Amniotic stem cell (primary cell): ENCODE measurements around the gene SAMD7.
A peak's percentile ranks its signal among the peaks of the same experiment; 100 is the strongest.

Experiments
- DNase-seq: peaks from one replicate; lab custom pipeline; 2025; lab: John Stamatoyannopoulos, UW

The SAMD7 gene

DNA sequence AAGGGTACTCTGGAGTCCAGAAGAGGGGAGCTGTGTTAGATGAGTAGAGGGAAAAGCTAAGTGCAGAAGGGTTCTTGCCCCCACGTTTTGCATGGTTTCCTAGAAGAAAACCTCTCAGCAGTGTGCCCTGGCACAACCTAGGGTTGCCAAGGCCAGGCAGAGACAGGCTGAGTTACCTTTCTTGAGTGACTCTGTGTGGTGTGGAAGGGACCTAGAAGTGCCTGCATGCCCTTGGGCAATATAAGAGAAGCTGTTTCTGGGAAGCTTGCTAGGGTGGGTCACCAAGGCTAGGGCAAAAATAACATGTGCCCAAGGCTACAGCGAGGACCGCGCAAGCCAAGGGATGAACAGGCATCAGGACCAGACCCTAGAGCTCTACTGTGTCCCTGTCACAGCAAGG is 3.4 kb upstream of the SAMD7 start:
- DNase-seq: no peak

GRCh38 chr3:169913323-169913722 is 2.0 kb downstream of the SAMD7 start:
- DNase-seq: no peak

DNA sequence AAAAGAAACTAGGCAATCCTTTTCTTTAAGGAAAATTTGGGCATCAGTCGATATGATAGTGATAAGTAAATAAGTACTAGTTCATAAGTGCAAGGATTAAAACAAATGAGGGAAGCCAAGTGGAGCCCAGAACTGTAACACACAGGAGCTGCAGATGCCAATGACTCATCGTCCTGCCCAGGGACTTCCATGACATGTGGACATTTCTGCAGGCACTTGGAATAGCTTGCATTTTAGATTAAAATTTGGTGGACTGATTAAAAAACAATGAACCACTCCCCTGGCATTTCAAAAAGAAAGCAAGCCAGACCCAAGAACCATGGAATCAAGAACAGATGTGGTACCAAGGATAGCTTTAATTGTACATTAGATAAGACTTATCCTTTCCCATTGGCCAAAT is 2.9 kb downstream of the SAMD7 start:
- DNase-seq: peak; percentile 15

GRCh38 chr3:169923189-169923588 is 11.8 kb downstream of the SAMD7 start:
- no peak for DNase-seq

GRCh38 chr3:169923831-169924230 is 12.5 kb downstream of the SAMD7 start:
- DNase-seq: no peak

DNA sequence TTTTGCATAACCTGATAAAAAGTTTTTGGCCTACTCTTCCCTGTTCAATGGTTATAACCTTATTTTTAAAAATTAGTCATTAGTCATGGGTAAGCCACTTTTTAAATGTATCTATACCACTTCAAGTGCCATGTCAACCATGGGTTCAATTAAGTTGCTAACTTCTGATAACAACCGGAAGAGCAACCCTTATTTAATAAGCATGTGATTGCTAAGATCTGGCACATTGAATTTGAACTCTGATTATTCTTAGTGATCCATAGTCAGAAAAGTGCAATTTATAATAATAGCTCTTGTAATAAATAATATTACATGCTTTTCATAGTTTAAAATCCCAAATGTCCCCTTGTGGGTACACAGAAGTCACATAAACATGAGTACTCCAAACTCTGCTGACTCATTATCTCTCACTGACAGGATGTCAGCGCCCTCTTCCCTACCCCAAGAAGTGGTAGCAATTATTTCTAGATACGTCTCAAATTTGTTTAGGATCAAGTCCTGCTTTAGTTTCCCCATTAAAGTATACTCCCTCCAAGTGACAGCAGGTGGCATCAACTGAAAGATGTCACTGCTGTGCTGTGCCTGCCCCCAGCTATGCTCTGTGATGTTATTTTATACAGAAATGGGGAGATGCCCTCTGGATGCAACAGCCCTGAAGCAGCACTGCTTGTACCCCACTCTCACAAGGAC is 18.6 kb downstream of the SAMD7 start:
- DNase-seq: no peak

GRCh38 chr3:169930843-169931242 is 19.5 kb downstream of the SAMD7 start:
- no peak for DNase-seq

DNA sequence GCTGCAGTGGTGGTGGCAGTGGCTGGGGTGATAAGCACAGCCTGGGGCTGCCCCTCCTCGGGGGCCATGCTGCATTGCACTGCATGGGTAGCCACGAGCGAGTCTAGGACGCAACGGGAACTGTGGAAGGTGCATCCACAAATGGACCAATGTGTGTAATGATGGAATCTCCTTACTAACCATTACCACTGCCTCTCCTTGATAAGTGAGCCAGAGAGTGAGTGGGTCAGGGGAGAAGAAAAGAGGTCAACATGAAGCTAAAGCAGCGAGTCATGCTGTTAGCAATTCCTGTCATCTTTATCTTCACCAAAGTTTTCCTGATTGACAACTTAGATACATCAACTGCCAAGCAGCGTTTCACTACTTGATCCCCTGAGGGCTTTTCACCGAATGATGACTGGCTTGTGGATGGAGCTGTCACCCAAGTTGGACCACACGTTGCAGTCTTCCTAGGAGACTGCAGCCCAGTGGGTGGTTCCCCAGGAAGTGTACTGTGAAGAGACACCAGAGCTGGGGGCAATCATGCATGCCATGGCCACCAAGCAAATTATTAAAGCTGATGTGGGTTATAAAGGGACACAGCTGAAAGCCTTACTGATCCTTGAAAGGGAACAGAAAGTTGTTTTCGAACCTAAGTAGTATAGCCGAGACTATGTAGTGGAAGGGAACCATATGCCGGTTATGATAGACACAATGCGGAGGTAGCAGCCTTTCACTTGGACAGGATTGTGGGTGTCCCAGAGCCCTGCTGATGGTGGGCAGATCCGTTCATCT is 20.6 kb downstream of the SAMD7 start:
- DNase-seq: no peak

GRCh38 chr3:169939320-169939719 is 27.9 kb downstream of the SAMD7 start:
- no peak for DNase-seq

DNA sequence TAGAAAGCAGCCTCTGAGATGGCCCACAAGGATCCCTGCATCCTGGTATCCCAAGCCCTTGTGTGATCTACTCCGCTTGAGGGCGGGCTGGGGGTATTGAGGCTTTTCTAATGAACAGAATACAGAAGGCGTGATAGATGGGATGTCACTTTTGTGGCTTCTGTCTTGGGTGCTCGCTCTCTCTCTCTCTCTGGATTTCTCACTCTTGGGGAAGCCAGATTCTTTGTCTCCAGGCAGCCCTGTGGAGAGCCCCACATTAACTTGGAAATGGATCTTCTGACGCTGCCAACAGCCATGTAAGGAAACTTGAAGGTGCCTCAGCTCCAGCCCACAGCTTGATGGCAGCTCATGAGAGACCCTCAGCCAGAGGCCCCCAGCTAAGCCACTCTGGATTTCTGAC is 28.4 kb downstream of the SAMD7 start:
- DNase-seq: no peak

DNA sequence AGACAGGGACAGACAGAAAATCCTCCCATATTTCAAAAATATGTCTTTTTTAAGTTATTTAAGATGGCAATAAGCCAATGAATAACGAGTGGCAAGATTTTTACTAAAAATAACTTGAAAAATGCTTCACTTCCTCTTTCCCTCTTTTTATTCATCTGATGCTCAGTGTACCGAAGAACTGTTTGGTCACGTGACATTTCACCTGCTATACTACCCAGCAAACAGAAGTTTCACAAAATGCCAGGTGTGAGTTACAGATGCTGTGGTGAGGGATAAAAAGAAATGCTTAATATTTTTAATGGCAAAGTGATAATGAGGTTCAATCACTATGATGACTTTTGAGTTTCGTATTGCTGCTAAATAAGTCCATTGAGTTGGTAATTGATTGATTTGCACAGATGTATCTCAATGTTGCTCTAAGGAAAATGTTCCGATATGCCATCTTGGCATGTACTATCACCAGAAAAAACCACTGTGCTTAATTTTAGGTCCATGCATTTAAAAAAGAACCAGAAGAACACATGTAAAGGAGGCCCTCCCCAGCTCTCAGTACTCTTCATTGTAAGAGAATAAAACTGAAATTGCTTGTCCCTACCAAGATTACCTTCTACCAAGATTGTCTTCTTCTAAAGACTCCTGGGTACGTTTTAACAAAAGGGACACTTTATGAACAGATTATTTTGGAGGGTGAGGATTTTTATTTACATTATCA is 29.3 kb downstream of the SAMD7 start:
- DNase-seq: no peak

DNA sequence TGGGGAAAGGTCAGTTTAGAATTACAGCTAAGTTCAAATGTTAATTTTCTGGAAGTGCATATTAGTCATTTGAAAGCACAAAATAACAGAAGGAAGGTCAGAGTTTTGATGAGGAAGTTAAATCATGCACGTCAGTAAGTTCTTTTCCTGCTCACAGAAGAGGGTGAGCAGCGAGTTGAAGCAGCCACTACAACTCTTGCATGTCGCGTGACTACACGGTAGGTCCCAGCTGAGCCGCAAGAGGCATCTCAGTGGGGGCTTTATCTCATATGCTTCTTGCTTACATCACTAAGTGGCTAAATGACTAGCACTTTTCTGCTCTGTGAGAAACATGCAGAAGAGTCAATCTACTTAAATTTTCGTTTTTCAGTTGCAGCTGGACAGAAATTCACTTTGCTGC is 33.9 kb downstream of the SAMD7 start:
- no peak for DNase-seq

- no peak for DNase-seq
These were observed 35.0 kb downstream of the SAMD7 start for GRCh38 chr3:169946336-169946735.

- DNase-seq: no peak
These were observed 37.4 kb downstream of the SAMD7 start for GRCh38 chr3:169948559-169949448.

- no peak for DNase-seq
These were observed 40.7 kb downstream of the SAMD7 start for GRCh38 chr3:169952045-169952444.

DNA sequence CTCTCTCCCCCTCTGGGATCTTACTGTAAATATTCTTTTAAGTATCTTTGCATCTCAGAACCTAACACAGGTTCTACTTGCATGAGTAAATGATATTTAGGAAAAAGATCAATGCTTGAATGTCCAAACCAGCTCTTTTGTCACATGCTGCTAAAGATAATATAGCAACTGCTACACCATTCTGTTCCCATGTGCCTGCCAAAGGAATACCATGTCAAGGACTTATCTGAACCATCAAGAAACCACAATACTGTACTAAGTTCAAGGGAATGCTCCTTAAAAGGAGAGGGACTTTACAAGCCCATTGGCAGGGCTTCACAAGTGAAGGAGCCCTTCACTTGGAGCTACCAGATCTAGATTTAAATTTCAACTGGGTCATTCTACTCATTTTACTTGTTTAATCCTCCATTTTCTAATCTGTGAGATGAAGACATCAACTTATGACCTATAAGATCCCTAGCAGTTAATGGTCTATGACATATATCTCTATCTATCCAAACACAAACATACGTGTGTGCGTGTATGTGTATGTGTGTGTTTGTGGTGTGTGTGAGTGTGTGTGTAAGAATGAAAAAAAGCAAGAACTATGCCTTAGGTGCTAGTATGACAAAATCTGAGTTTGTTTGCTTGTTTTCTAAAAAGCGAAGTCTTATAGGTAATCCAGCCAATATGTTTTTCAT is 42.2 kb downstream of the SAMD7 start:
- no peak for DNase-seq

DNA sequence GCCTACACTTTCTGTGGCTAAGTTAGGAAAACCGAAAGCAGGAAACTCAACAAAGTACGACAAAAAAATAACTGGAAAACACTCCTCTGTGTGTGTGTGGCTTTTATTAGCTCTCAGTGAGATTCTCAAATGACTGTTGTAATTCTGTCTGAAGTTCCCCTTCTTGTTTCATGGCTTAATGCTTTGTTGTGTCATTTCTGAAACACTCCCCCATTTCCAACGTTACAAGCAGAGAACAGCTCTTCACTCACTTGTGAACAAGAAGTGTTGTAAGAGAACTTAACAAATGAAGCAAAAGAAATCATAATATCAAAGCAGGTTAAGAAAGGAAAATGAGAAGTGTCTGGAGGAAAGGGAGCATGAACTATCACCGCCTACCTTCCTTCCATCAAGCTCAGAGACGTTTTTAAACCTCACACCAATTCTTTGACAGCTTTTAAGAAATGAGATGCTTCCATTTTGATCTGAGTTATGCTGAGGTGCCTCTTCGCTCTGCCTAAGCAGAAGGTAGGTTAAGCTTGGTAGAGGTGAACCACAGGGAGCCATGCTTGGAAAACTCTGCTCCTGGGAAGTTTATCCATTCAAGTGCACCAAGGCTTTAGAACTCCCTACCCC is 42.9 kb downstream of the SAMD7 start:
- no peak for DNase-seq

- no peak for DNase-seq
These were observed 44.0 kb downstream of the SAMD7 start for GRCh38 chr3:169955406-169955805.

DNA sequence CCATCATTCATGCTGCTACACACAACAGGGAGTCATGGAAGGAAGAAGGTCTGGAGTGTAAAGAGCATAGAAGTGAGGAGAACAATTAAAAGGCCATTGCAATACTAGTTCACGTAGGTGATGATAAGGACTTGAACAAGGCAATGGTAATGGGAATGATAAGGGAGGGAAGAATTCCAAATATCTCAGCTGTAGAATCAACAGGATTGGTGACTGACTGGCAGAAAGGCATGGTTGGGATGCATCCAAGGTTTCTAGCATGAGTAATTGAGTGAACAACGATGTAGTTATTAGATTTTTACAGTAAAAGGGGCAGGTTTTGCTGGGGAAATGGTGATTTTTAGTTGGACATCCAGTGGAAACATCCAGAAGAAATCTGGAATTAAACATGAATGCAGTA is 52.8 kb downstream of the SAMD7 start:
- DNase-seq: no peak

GRCh38 chr3:169965562-169966427 is 54.4 kb downstream of the SAMD7 start:
- DNase-seq: no peak
